Peyer's patch (tissue), 4 donors: Measurements from ENCODE around the gene RHOH. TPM values are rescaled to one million over a fixed set of nuclear protein-coding genes. Genes with fewer than 3 reads are reported as not detected.
A peak's percentile ranks its signal among the peaks of the same experiment; 100 is the strongest.

Experiments used
- DNase-seq, 3 donors: peaks; one replicate each; pipeline ENCODE4 v3.0.0-alpha.2; 2017 to 2019
- H3K27ac ChIP-seq, 4 donors: fragments of 200-600 bp; sonication (generic); one replicate each; pipeline ENCODE4 v1.5.1; 2016 to 2019
- H3K27me3 ChIP-seq, 2 donors: fragments of 200-600 bp; sonication (generic); one replicate each; pipeline ENCODE4 v1.5.1; 2019
- H3K36me3 ChIP-seq, 3 donors: fragments of 200-600 bp; sonication (generic); one replicate each; pipeline ENCODE4 v1.5.1; 2016 to 2019
- H3K4me1 ChIP-seq, 4 donors: fragments of 200-600 bp; sonication (generic); one replicate each; pipeline ENCODE4 v1.5.1; 2016 to 2019
- H3K4me3 ChIP-seq, 4 donors: fragments of 200-600 bp; sonication (generic); 1 replicate in 3 of 4; 2 replicates in 1 of 4; pipeline ENCODE4 v1.5.1; 2016 to 2019; ENCODE audit warnings: mild to moderate bottlenecking in 1 of 4
- H3K9me3 ChIP-seq, 4 donors: fragments of 200-600 bp; sonication (generic); one replicate each; pipeline ENCODE4 v1.5.1; 2016 to 2019; ENCODE audit warnings: mild to moderate bottlenecking in 1 of 4
- CTCF ChIP-seq, 6 experiments: fragments of 450-650 bp in 4 of 6; fragments of 200-600 bp in 2 of 6; sonication (generic) in 1 of 6; IDR thresholded peaks; one replicate each; pipeline ENCODE4 v1.5.1; 2017 to 2019; ENCODE audit warnings: antibody characterized with exemption in 6 of 6, mild to moderate bottlenecking in 3 of 6, moderate library complexity in 1 of 6
- POLR2A ChIP-seq, 2 donors: fragments of 450-650 bp; IDR thresholded peaks; one replicate each; pipeline ENCODE4 v1.5.1; 2017; ENCODE audit warnings: antibody characterized with exemption in 2 of 2, mild to moderate bottlenecking in 2 of 2, moderate library complexity in 2 of 2
- total RNA-seq, 4 donors: library from RNA; depleted of rRNA; stranded (reverse); fragments of >200 nt; gene quantifications; one replicate each; pipeline ENCODE4 v1.1.0, GENCODE V29; 2016

The RHOH gene
- total RNA-seq, 4 donors from 2014 or later, result 3.0 to 46.2 (median 9.8) TPM

GRCh38 chr4:40197879-40198689 lies 1.3 kb downstream of the RHOH start:
- Histone ChIP-seq H3K36me3 (no peaks in the 10 kb centered on the region), H3K27ac (peak overlapping the region; percentile 80 to 88 (median 84)), H3K4me1 (peaks cover 0 to 3% (median 0%) of the 10 kb centered on the region in 4 donors), H3K27me3 (no peaks in the 10 kb centered on the region), H3K9me3 (no peaks in the 10 kb centered on the region), H3K4me3 (peak overlapping the region; percentile 39 to 57 (median 46))
- no peak for TF ChIP-seq CTCF (IDR thresholded peaks at IDR 0.05)
- DNase-seq, result no peak

- TF ChIP-seq POLR2A (IDR thresholded peaks at IDR 0.05), result no peak
- TF ChIP-seq CTCF (IDR thresholded peaks at IDR 0.05), result no peak
- Histone ChIP-seq H3K9me3 (no peaks in the 10 kb centered on the region), H3K4me1 (no peaks in the 10 kb centered on the region), H3K27me3 (no peaks in the 10 kb centered on the region), H3K4me3 (peak overlapping the region; percentile 38 to 57 (median 42)), H3K27ac (peak overlapping the region; percentile 80 to 88 (median 84)), H3K36me3 (no peaks in the 10 kb centered on the region)
- DNase-seq, result peak in 1 of 3 donors; percentile 60
Observed at GRCh38 chr4:40199179-40199670, 2.4 kb downstream of the RHOH start.

GRCh38 chr4:40199999-40200874 lies 3.4 kb downstream of the RHOH start:
- no peaks in the 10 kb centered on the region for H3K36me3 ChIP-seq
- H3K27ac ChIP-seq, result peak overlapping the region; percentile 80 to 88 (median 84)
- no peaks in the 10 kb centered on the region for H3K9me3 ChIP-seq
- H3K4me3 ChIP-seq, result peak overlapping the region; percentile 38 to 57 (median 42)
- no peaks in the 10 kb centered on the region for H3K27me3 ChIP-seq
- peak in 2 of 3 donors; percentile 82 to 88 for DNase-seq
- TF ChIP-seq CTCF (IDR thresholded peaks at IDR 0.05) (no peak), POLR2A (IDR thresholded peaks at IDR 0.05) (peak; percentile 37 to 51)
- H3K4me1 ChIP-seq, result no peaks in the 10 kb centered on the region

GRCh38 chr4:40200875-40201801 lies 4.3 kb downstream of the RHOH start:
- Histone ChIP-seq H3K4me3 (peak overlapping the region; percentile 38 to 57 (median 42)), H3K27me3 (no peaks in the 10 kb centered on the region), H3K36me3 (no peaks in the 10 kb centered on the region), H3K9me3 (no peaks in the 10 kb centered on the region), H3K27ac (peak overlapping the region; percentile 80 to 88 (median 84)), H3K4me1 (peaks cover 0 to 1% (median 0%) of the 10 kb centered on the region in 4 donors)
- DNase-seq, result no peak
- TF ChIP-seq POLR2A (IDR thresholded peaks at IDR 0.05) (no peak), CTCF (IDR thresholded peaks at IDR 0.05) (no peak)

GRCh38 chr4:40201898-40202297 lies 5.1 kb downstream of the RHOH start:
- DNase-seq, result no peak
- Histone ChIP-seq H3K27ac (peak overlapping the region; percentile 80 to 88 (median 84)), H3K9me3 (no peaks in the 10 kb centered on the region), H3K27me3 (no peaks in the 10 kb centered on the region), H3K4me1 (peaks cover 0 to 4% (median 0%) of the 10 kb centered on the region in 4 donors), H3K36me3 (no peaks in the 10 kb centered on the region), H3K4me3 (peak overlapping the region in 2 of 4 donors; percentile 38 to 57)
- no peak for TF ChIP-seq CTCF (IDR thresholded peaks at IDR 0.05)
- no peak for TF ChIP-seq POLR2A (IDR thresholded peaks at IDR 0.05)
